GM18519 (cell line): Measurements from ENCODE around the gene TINAG.
A peak's percentile ranks its signal among the peaks of the same experiment; 100 is the strongest.

Experiments used
- ATAC-seq: cut with Tn5 transposase; IDR thresholded peaks from one replicate; pipeline ENCODE4 v1.9.1; 2021; ENCODE audit warnings: mild to moderate bottlenecking, moderate library complexity; ENCODE audit not compliant: unreplicated experiment, low FRiP score

Gene TINAG, protein sequence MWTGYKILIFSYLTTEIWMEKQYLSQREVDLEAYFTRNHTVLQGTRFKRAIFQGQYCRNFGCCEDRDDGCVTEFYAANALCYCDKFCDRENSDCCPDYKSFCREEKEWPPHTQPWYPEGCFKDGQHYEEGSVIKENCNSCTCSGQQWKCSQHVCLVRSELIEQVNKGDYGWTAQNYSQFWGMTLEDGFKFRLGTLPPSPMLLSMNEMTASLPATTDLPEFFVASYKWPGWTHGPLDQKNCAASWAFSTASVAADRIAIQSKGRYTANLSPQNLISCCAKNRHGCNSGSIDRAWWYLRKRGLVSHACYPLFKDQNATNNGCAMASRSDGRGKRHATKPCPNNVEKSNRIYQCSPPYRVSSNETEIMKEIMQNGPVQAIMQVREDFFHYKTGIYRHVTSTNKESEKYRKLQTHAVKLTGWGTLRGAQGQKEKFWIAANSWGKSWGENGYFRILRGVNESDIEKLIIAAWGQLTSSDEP

DNA sequence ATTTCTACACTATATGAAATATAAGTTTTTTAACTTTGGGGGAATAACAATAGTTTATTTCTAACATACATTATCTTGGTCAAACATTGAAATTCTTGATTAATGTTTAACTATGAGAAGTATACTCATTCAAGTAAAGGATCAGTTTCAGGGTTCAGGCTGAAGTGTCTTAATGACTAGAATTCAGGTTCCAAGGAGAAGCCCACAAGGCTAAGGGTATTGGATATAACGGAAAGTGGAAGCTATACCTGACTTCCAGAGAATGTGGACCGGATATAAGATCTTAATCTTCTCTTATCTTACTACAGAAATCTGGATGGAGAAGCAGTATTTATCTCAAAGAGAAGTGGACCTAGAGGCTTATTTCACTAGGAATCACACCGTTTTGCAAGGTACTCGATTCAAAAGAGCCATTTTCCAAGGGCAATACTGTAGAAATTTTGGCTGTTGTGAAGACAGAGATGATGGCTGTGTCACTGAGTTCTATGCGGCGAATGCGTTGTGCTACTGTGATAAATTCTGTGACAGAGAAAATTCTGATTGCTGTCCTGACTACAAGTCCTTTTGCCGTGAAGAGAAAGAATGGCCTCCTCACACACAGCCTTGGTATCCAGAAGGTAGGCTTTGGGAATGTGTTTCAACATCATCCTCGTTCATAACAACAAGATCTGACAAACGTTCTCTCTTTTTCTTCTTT lies at the start of gene TINAG:
Gene TINAG (plus strand): TSS at position 153 of the 697 bp plus-strand sequence. CDS start 110 bp downstream, at position 263.
- ATAC-seq = no peak

DNA sequence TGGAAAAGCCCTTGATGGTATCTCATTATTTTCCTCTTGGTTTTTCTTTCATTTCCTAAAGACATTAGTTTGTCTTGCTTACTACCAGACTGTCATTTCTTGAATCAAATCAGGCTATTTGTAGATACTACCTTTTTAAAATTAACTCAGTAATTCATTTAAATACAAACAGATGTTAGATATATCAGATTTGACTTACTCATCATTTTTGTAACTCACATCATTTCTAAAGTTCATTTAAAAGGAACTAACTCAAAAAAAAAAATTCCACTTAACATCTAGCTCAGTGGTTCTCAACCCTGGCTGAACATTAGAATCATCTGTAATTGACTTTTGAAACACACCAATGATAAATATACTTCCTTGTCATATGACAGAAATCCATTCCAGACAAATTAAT lies 48.2 kb upstream of the TINAG start:
- no peak for ATAC-seq

DNA sequence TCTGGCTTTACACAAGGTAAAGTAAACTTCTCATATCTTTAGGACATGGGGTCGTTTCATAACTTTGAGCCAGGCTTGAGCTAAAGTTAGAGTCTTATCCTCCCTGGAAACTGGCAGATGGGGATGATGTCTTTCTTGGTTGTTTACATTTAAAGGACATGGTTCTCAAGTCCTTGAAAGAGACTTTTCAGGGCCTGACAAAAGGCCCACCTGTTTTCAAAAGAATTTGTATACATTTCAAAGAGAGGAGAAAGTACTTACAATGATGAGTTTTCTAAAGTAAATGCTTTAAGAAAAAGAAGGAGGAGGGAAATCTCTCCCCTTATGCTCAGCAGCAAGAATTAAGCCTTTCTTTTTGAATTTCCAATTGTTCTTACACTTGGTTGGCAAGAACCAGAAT lies 45.7 kb upstream of the TINAG start:
- ATAC-seq = no peak

DNA sequence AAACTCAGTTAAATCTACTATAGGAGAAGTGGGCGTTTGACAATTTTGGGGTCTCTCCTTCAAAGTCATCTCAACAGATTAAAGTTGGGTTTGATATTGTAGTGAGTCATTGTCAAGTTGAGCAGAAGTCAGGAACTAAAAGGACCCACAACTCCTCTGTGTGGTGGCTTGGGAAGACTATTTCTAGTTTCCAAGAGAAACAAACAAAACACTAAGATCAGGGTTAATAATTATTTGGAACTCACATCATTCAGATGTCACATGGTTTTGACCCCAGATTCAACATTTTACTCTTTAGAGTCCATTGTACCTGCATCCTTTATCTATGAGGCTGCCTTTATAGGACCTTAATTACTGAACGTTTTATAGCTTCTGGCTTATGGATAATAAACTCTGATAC lies 45.3 kb upstream of the TINAG start:
- no peak for ATAC-seq

DNA sequence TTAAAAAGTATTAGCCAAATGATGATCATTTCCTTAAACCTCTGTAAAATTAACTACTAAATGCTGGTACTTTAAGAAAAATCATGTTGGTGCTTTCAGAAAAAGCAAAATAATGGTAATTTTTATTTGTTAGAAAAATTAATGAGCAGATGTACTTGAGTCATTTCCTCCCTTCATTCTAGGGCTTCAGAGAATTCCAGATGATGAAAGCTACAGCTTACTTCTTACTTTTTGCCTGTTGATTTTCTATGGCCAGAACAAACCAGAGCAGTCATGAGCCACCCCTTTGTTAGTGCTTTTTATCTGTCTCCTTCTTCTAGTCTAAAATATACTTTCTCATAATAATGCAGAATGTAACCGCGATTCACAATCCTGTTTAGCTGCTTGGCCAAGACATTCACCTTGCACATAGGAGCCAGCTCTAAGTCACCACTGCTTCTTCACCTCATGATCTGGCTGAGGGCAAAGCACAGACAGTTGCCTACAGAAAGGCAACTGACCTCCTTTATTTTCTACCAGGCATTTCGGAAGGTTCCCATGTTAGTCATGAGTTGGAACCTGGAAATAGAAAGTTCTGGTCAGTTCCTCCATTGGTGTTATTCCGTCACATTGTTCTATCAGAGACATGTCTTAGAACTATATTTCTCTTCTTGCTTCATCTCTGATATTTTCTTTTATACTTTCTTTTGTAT lies 43.5 kb upstream of the TINAG start:
- no peak for ATAC-seq

DNA sequence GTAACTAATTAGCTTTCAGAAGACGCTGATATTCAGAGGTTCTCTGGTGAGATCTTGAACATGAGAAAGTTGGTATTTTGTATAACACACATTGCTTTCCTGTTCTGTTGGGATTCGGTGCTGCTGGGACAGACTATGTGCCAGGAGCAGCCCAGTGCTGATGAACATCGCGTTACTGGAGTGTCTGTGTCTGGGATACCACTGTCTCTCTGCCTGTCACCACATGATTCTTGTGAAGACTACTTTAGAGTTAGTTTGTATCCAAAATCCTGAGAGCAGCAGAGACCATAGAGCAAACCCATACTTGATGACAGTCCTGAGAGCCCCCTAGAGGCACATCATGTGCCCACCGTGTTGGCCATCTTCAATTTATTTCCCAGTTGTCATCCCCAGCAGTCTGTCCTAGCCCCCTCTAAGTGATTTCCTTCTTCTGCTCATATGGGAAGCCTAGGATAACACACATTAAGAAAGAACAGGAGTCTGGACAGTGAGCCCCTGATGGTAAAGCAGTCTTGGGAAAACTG lies 41.8 kb upstream of the TINAG start:
- ATAC-seq = no peak

DNA sequence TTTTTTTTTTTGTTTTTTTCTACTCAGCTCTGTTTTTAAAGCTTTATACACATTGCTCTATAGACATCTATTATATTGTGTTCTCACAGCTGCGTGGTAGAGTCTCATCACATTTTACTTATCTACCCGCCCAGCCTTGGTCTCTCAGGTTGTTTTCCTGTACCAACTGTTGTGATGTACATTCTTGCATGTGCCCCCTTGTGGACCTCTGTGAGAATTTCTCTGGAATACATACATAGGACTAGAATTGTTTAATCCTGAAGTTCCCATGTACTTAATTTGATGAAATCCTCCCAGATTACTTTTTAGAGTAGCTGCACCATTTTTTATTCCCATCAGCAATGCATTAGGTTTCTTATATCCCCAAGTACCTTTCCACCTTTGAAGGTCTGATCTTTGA lies 40.4 kb upstream of the TINAG start:
- peak; percentile 46 for ATAC-seq

DNA sequence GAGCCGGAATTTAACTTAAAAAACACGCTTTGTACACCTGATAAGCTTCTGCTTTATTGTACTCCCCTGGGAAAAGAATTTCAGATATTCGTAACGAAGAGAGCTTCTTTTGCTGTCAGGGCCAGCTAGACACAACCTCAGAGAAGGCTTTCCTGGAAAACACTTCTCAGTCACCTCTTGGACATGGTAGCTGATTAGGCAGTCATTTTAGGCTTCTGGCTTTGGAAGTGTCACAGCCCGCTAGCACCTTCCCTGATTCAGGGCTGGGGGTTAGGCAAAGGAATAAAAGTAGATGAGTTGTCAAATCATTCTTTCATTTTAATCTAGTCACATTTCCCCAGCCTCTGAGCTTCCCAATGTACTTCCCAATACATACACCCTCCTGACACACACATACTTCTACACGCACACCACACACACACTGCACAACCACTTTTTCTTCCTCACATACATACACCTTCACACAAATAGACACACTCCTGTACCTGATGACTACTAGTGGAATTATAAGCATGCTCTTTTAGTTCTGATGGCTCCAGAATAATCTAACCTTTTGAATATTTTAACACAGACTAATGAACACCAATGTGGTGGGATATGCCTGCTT lies 34.9 kb upstream of the TINAG start:
- no peak for ATAC-seq

DNA sequence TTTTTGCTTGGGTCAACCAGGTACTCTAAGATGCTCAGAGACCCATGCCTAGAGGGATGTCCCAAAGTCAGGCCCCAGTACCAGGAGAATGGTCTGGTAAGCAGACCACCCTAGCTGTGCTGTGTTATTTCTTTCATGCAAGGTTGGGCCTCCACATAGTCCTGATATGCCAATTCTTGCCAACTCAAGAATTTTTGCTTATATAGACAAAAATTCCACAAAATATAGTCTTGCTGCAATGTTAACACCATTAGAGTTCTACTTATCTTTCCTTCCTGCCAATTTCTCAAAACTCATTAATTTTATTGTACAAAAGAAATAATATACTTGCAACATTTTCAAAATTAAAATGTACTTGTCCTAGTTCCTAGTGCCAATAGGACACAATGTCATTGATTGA lies 33.9 kb upstream of the TINAG start:
- no peak for ATAC-seq

DNA sequence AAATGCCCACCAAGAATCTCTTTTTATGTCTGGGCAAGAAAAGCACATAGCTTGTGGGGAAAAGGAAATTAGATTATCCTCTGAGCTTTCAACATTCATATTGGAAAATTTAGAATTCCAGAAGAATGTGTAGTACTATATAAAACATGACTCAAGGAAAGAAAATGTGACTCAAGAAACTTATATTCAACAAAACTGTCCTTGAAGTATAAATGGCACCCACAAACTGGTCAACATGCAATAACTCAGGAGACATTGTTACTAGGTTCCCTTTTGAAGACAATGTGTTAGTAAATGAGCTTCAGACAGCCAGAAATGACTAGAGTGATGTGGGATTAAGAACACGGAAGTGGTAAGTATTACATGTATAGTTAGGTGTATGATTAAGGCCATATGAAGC lies 26.1 kb upstream of the TINAG start:
- no peak for ATAC-seq

DNA sequence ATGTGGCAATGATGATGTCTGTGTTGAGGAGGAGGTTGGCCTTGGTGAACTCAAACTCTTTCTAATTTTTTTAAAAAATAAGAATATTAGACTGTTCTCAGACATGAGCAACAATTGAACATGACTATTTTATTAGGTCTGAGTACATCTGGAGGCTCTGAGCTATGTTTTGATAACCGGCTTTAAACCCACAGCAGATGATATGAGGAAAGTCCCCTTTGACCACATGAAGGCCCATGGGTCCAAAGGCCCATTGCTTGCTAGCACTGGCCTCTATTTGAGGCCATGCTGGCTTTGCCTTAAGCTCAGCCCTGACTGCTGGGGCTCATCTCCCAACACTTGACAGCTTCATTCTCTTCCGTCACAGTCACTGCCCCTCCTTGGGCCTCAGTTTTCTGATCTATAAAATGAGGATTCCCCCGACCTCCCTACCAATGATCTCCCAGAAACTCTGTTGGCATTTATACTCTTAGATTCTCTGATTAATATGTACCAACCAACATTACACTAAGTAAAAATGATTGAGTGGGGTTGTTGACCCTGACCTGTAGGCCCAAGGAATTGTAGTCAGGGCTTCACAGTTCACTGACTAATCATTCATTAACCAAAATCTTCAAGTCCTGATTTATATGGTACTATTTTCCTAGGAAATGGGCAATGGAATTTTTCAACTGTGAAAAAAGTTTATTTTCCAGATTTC lies 23.9 kb upstream of the TINAG start:
- no peak for ATAC-seq

DNA sequence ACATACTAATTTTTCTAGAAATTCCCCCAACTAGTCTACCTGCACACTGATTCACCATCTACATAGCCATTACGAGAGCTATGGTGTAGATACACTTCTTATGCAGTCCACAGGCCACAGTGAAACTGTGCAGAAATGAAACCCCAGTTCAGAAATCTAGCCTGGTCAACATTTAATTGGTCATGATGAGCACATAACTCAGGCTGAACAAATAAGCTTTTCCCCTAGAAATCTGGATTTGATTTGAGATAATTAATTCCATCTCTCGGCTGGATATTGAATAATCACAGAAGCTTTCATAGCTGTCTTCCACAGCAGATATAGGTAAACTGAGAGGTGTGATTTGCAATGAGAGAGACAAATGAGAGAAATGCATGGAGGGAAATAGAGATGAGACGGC lies 22.6 kb upstream of the TINAG start:
- no peak for ATAC-seq

DNA sequence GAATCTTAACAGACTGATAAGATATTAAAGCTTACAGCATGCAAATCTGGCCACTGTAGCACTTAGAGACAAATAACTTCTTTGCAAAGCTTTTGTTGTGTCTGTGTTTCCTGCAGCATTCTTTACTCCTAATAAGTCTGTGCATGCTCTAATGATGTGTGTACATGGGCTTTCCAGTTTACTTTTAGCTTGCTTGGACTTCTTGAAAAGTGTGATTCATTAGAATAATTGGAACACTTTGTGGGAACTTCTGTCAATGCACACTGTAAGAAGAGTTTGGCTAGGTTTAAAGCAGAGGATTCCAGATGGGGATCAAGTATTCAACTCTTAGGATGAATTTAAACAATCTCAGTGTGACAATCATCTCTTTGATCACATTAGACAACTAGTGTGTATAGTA lies 22.1 kb upstream of the TINAG start:
- no peak for ATAC-seq

DNA sequence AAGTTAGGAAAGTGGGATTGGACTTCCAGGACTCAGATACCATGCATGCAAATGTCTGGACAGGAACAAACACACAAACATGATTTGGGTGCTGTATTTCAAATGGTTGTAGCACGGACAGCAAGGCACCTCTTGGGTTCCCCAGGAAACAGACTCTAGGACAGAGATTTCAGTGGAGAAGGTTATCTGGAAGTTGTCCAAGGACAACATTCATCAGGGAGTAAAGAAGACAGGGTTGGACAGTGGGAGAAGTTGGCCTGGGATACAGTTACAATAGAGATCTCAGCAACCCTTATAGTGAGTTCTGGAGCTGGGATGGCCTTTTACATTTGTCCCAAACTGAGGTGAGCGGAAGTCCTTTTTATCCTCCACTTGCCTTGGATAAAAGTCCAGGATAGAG lies 19.8 kb upstream of the TINAG start:
- no peak for ATAC-seq

DNA sequence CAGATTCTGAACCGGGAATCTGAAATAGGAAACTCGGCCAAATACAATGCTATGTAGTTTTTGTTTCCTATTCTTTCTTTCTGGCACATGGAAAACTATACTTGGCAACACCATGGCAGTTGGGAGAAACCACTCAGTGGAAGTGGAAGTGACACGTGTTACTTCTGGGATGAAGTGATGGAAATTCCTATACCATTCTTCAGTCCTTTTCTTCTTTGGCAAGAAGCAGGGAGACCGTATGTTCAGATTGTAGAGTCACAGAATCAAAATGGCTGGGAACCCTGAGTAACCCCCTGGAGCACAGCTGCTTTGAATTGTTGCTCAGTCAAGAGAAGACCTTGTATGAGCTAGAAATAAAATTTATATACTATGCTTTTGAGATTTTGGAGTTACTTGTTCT lies 18.8 kb upstream of the TINAG start:
- ATAC-seq = no peak

DNA sequence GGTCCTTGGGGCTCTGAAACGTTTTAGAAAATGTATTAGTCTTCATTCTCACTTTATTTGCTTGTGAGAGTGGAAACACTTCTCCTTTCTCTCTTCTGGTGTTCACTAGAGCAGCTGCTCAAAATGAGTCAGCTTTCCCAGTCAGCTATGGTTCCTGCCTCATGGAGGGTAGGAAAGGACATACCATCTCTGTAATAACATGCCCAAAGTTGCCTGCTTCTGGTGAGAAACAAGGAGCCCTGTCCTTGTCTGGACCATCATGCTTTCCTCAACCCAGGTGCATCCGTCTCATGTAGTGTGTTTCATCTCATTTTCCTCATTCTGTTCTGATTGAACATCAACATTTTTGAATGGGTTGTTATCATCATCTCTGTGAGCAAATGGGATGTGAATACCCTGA lies 17.1 kb upstream of the TINAG start:
- peak; percentile 55 for ATAC-seq

DNA sequence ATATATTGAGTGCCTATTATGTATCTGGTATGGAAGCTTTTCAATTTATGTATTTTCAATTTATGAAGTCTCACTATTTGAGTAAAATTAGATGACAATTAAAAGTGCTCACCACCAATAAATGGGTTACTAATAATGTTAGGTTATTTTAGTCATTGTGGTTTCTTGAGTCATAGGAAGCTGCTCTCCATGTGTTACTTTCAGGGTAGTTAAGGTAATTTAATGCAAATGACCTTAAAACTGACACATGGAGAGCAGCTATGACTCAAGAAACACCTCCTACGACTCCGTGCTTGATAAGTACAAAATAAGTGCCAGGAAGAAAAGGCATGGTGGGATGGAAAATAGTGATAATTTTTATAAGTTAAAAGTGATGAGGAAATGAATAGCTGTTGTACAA lies 16.5 kb upstream of the TINAG start:
- peak; percentile 90 for ATAC-seq

DNA sequence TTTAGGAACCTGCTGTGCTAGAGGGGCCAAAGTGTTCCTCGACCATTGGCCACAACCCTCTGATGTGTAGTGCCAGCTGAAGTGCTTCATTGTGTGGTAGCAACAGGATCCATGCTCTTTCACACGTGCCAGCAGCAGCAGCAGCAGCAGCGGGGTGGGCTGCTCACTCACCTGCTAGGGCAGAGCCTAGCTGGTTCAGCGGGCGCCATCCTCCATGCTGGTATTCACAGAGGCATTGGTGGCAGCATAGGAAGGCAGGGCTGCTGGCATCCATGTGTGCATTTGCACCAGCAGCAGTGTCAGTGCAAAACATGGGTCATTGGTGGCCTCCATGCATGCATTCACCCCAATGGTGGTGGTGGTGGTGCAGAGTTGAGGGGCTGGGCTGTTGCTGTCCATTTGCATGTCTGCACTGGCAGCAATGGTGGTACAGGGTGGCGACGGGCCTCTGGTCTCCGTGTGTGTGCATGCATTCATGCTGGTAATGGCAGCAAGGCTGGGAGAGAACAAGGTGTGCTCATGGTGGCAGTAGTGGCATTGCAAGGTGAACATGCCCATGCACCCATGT lies 13.2 kb upstream of the TINAG start:
- ATAC-seq = no peak

DNA sequence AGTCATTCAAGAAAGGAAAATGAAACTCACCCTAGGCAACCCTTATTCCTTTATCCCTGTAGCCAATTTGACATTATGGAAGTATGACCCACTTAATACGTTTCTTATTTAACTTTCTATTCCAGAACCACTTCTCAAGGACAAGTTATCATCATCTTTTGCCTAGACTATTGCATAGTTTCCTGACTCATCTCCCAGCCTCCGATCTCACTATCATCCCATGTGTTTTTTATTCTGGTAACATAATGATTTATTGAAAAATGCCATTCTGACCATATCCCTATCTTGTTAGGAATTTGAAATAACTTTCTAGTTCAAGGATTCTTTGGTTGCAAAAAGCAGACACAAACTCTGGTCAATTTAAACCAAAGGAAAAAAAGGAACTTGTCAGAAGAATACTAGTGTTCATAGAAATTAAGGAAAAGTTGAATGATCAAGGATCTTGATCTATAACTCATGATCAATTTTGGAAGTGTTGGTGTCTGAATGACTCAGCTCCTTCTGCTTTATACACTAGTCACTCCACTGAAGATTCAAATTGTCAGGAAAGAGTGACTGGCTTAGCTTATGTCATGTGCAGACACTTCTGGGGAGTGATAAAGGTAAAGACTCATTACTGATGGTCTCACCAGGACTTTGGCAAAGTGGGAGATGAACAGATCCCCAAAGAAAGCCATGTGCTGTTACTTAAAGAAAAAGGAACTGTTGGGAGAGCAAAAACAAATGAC lies 8.5 kb upstream of the TINAG start:
- no peak for ATAC-seq
